Measurements from ENCODE around the gene ZMYND19. TPM values are rescaled to one million over a fixed set of nuclear protein-coding genes. Genes with fewer than 3 reads are reported as not detected.
"Not testable (repeated sequence)": the region's sequence is repeated elsewhere in the genome, so short reads cannot be mapped to it uniquely, and the experiment has no call there.

ZMYND19 gene
- total RNA-seq, 1 experiment from 2014 or later: 79.2 TPM

- Histone ChIP-seq H3K27ac (ENCODE audit: insufficient read length, low read depth, low read length) (no peak overlapping the region), H3K18ac (ENCODE audit: insufficient read length, low read depth, low read length) (no peak overlapping the region)
Observed at GRCh38 chr9:137626464-137626863, 36.2 kb upstream of the ZMYND19 start.

GRCh38 chr9:137622211-137622610 is 31.9 kb upstream of the ZMYND19 start:
- H3K27ac ChIP-seq (ENCODE audit: insufficient read length, low read depth, low read length); H2BK12ac ChIP-seq (ENCODE audit: insufficient read length, low read depth, low read length); H4K5ac ChIP-seq (ENCODE audit: insufficient read length, low read depth, low read length); H2BK20ac ChIP-seq (ENCODE audit: low read depth, low read length, poor library complexity, severe bottlenecking); H2BK15ac ChIP-seq (ENCODE audit: low read depth, low read length); H2BK120ac ChIP-seq (ENCODE audit: low read depth, low read length, poor library complexity, severe bottlenecking); H3T11ph ChIP-seq (ENCODE audit: low read length); H2BK5ac ChIP-seq (ENCODE audit: insufficient read length, low read length); H4K8ac ChIP-seq (replicated peaks; ENCODE audit: insufficient read length, low read depth, low read length); H2AFZ ChIP-seq (ENCODE audit: low read length); H4K20me1 ChIP-seq (ENCODE audit: control insufficient read depth, insufficient read depth, insufficient read length); H4K91ac ChIP-seq (ENCODE audit: insufficient read length, low read depth, low read length); H3K9me3 ChIP-seq (ENCODE audit: control insufficient read depth, low read depth, low read length); H3K4ac ChIP-seq (ENCODE audit: low read depth, low read length); H3K18ac ChIP-seq (ENCODE audit: insufficient read length, low read depth, low read length); H3K27me3 ChIP-seq (ENCODE audit: insufficient read depth, low read length); H3K4me1 ChIP-seq (ENCODE audit: insufficient read depth, low read length); DNase-seq; H3K23ac ChIP-seq (ENCODE audit: insufficient read length, low read depth, low read length); H3K9me3 Mint-ChIP-seq; H3K14ac ChIP-seq (ENCODE audit: insufficient read depth, low read length); H3K27me3 Mint-ChIP-seq (ENCODE audit: low read depth); H2AK5ac ChIP-seq (ENCODE audit: insufficient read length, low read length); H3K4me2 ChIP-seq (ENCODE audit: insufficient read depth, insufficient read length, low read length); H3K79me1 ChIP-seq (ENCODE audit: insufficient read depth, low read depth, low read length, poor library complexity, severe bottlenecking); H3K9ac ChIP-seq (ENCODE audit: extremely low read depth, insufficient read length, low read length); H3K23me2 ChIP-seq (ENCODE audit: insufficient read length, low read depth, low read length, poor library complexity, severe bottlenecking); H3K56ac ChIP-seq (ENCODE audit: insufficient read length, low read depth, low read length): not testable (repeated sequence)
- WGBS (ENCODE audit: extremely low coverage, insufficient read length, low lambda C conversion rate): no CpG with 5 or more reads among the region's 8 CpGs
- Mint-ChIP-seq H3K27ac (peak overlapping the region in 1 of 3 experiments; percentile 40; a peak in 3 of 7 replicates), H3K4me3 (peak overlapping the region in 1 of 2 experiments; percentile 42; a peak in 1 of 5 replicates), H3K36me3 (ENCODE audit: insufficient read depth in 1 of 3, low read depth in 3 of 3) (peaks cover 20 to 28% (median 22%) of the 10 kb centered on the region in 3 experiments; a peak in 6 of 7 replicates), H3K4me1 (peaks cover 31 to 43% of the 10 kb centered on the region in 2 experiments)
- H3K79me2 ChIP-seq (ENCODE audit: insufficient read depth, low read length): peaks cover 58% of the 10 kb centered on the region; the same call in 1 of the 2 replicates

More at GRCh38 chr9:137626464-137626863, 36.2 kb upstream of the ZMYND19 start:
- no peak overlapping the region for H3K9ac ChIP-seq (ENCODE audit: extremely low read depth, insufficient read length, low read length)
- peaks cover 6% of the 10 kb centered on the region for H3K79me1 ChIP-seq (ENCODE audit: insufficient read depth, low read depth, low read length, poor library complexity, severe bottlenecking)
- H3T11ph ChIP-seq (ENCODE audit: low read length): no peak overlapping the region
- Mint-ChIP-seq H3K9me3 (no peaks in the 10 kb centered on the region), H3K36me3 (ENCODE audit: insufficient read depth in 1 of 3, low read depth in 3 of 3) (peaks cover 13 to 22% (median 15%) of the 10 kb centered on the region in 3 experiments; a peak in 6 of 7 replicates), H3K4me1 (peaks cover 14 to 34% of the 10 kb centered on the region in 2 experiments), H3K27me3 (ENCODE audit: low read depth) (no peaks in the 10 kb centered on the region), H3K4me3 (no peak overlapping the region), H3K27ac (peak overlapping the region in 1 of 3 experiments; percentile 54; a peak in 1 of 7 replicates)
- WGBS (ENCODE audit: extremely low coverage, insufficient read length, low lambda C conversion rate): no CpG with 5 or more reads among the region's 4 CpGs
- no peak overlapping the region for H4K5ac ChIP-seq (ENCODE audit: insufficient read length, low read depth, low read length)
- no peak overlapping the region for H3K14ac ChIP-seq (ENCODE audit: insufficient read depth, low read length)
- no peak overlapping the region for H2AFZ ChIP-seq (ENCODE audit: low read length)
- no peak overlapping the region for H3K23ac ChIP-seq (ENCODE audit: insufficient read length, low read depth, low read length)
- H2BK20ac ChIP-seq (ENCODE audit: low read depth, low read length, poor library complexity, severe bottlenecking): no peak overlapping the region
- H3K4ac ChIP-seq (ENCODE audit: low read depth, low read length): no peak overlapping the region
- H3K56ac ChIP-seq (ENCODE audit: insufficient read length, low read depth, low read length): no peak overlapping the region
- no peak overlapping the region for H4K8ac ChIP-seq (replicated peaks; ENCODE audit: insufficient read length, low read depth, low read length)
- H2BK5ac ChIP-seq (ENCODE audit: insufficient read length, low read length): no peak overlapping the region
- H3K4me2 ChIP-seq (ENCODE audit: insufficient read depth, insufficient read length, low read length): no peak overlapping the region
- no peak overlapping the region for H2AK5ac ChIP-seq (ENCODE audit: insufficient read length, low read length)
- H3K23me2 ChIP-seq (ENCODE audit: insufficient read length, low read depth, low read length, poor library complexity, severe bottlenecking): no peaks in the 10 kb centered on the region
- H4K91ac ChIP-seq (ENCODE audit: insufficient read length, low read depth, low read length): no peak overlapping the region
- H2BK120ac ChIP-seq (ENCODE audit: low read depth, low read length, poor library complexity, severe bottlenecking): no peak overlapping the region
- H3K27me3 ChIP-seq (ENCODE audit: insufficient read depth, low read length): no peaks in the 10 kb centered on the region
- H4K20me1 ChIP-seq (ENCODE audit: control insufficient read depth, insufficient read depth, insufficient read length): no peaks in the 10 kb centered on the region
- H3K9me3 ChIP-seq (ENCODE audit: control insufficient read depth, low read depth, low read length): no peaks in the 10 kb centered on the region
- H2BK12ac ChIP-seq (ENCODE audit: insufficient read length, low read depth, low read length): no peak overlapping the region
- no peak for DNase-seq
- TF ChIP-seq, protein P1, sequence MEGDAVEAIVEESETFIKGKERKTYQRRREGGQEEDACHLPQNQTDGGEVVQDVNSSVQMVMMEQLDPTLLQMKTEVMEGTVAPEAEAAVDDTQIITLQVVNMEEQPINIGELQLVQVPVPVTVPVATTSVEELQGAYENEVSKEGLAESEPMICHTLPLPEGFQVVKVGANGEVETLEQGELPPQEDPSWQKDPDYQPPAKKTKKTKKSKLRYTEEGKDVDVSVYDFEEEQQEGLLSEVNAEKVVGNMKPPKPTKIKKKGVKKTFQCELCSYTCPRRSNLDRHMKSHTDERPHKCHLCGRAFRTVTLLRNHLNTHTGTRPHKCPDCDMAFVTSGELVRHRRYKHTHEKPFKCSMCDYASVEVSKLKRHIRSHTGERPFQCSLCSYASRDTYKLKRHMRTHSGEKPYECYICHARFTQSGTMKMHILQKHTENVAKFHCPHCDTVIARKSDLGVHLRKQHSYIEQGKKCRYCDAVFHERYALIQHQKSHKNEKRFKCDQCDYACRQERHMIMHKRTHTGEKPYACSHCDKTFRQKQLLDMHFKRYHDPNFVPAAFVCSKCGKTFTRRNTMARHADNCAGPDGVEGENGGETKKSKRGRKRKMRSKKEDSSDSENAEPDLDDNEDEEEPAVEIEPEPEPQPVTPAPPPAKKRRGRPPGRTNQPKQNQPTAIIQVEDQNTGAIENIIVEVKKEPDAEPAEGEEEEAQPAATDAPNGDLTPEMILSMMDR (conservative IDR thresholded peaks at IDR 0.05): no peak
- peaks cover 66% of the 10 kb centered on the region for H3K79me2 ChIP-seq (ENCODE audit: insufficient read depth, low read length)
- no peak overlapping the region for H2BK15ac ChIP-seq (ENCODE audit: low read depth, low read length)
- H3K4me1 ChIP-seq (ENCODE audit: insufficient read depth, low read length): peaks cover 4% of the 10 kb centered on the region; the same call in 1 of the 2 replicates

Measured in H9 (cell line).